ENCODE data around the gene C4B. TPM values are rescaled to one million over a fixed set of nuclear protein-coding genes. Genes with fewer than 3 reads are reported as not detected.
"Not testable (repeated sequence)": the region's sequence is repeated elsewhere in the genome, so short reads cannot be mapped to it uniquely, and the experiment has no call there.

The C4B gene
- total RNA-seq, 2 experiments from 2014 or later, result 2.7 to 3.3 TPM

GRCh38 chr6:32050562-32050961 lies 36.0 kb downstream of the C4B start:
- Mint-ChIP-seq H3K27me3 (ENCODE audit: low read depth) (no peaks in the 10 kb centered on the region), H3K9me3 (no peaks in the 10 kb centered on the region), H3K4me1 (ENCODE audit: low read depth) (peaks cover 3% of the 10 kb centered on the region), H3K27ac (no peak overlapping the region), H3K36me3 (ENCODE audit: low read depth) (no peaks in the 10 kb centered on the region), H3K4me3 (no peak overlapping the region)
- CTCF ChIA-PET, result no interaction called here
- intact Hi-C loops (cut with micrococcal nuclease), result no loop called here
- DNase-seq, result no peak

GRCh38 chr6:32052626-32053025 lies 38.0 kb downstream of the C4B start:
- intact Hi-C loops (cut with micrococcal nuclease); CTCF ChIA-PET: not testable (repeated sequence)

GRCh38 chr6:32053314-32053713 lies 38.7 kb downstream of the C4B start:
- intact Hi-C loops (cut with micrococcal nuclease); H3K4me1 Mint-ChIP-seq (ENCODE audit: low read depth); H3K9me3 Mint-ChIP-seq; H3K4me3 Mint-ChIP-seq; CTCF ChIA-PET; H3K27ac Mint-ChIP-seq; H3K36me3 Mint-ChIP-seq (ENCODE audit: low read depth); DNase-seq; H3K27me3 Mint-ChIP-seq (ENCODE audit: low read depth): not testable (repeated sequence)

More at GRCh38 chr6:32052626-32053025, 38.0 kb downstream of the C4B start:
- not testable (repeated sequence) for H3K4me1 Mint-ChIP-seq (ENCODE audit: low read depth); H3K27ac Mint-ChIP-seq; H3K36me3 Mint-ChIP-seq (ENCODE audit: low read depth); DNase-seq; H3K9me3 Mint-ChIP-seq; H3K27me3 Mint-ChIP-seq (ENCODE audit: low read depth); H3K4me3 Mint-ChIP-seq

GRCh38 chr6:32055756-32056155 lies 41.2 kb downstream of the C4B start:
- DNase-seq; H3K27me3 Mint-ChIP-seq (ENCODE audit: low read depth); H3K4me3 Mint-ChIP-seq; H3K9me3 Mint-ChIP-seq; intact Hi-C loops (cut with micrococcal nuclease); CTCF ChIA-PET; H3K36me3 Mint-ChIP-seq (ENCODE audit: low read depth); H3K27ac Mint-ChIP-seq; H3K4me1 Mint-ChIP-seq (ENCODE audit: low read depth): not testable (repeated sequence)

- DNase-seq, result no peak
- no peaks in the 10 kb centered on the region for H3K9me3 Mint-ChIP-seq
- no peaks in the 10 kb centered on the region for H3K4me1 Mint-ChIP-seq (ENCODE audit: low read depth)
- CTCF ChIA-PET, result no interaction called here
- no peaks in the 10 kb centered on the region for H3K27me3 Mint-ChIP-seq (ENCODE audit: low read depth)
- intact Hi-C loops (cut with micrococcal nuclease), result no loop called here
- no peak overlapping the region for H3K4me3 Mint-ChIP-seq
- H3K36me3 Mint-ChIP-seq (ENCODE audit: low read depth), result no peaks in the 10 kb centered on the region
- no peak overlapping the region for H3K27ac Mint-ChIP-seq
These were observed 41.7 kb downstream of the C4B start for GRCh38 chr6:32056254-32056653.

- H3K27ac Mint-ChIP-seq, result no peak overlapping the region
- intact Hi-C loops (cut with micrococcal nuclease), result no loop called here
- H3K4me3 Mint-ChIP-seq, result no peak overlapping the region
- CTCF ChIA-PET, result no interaction called here
- no peaks in the 10 kb centered on the region for H3K27me3 Mint-ChIP-seq (ENCODE audit: low read depth)
- no peaks in the 10 kb centered on the region for H3K4me1 Mint-ChIP-seq (ENCODE audit: low read depth)
- H3K36me3 Mint-ChIP-seq (ENCODE audit: low read depth), result no peaks in the 10 kb centered on the region
- no peaks in the 10 kb centered on the region for H3K9me3 Mint-ChIP-seq
- no peak for DNase-seq
These were observed 43.4 kb downstream of the C4B start for GRCh38 chr6:32057966-32058365.

- DNase-seq, result no peak
- no peaks in the 10 kb centered on the region for H3K4me1 Mint-ChIP-seq (ENCODE audit: low read depth)
- no peaks in the 10 kb centered on the region for H3K36me3 Mint-ChIP-seq (ENCODE audit: low read depth)
- CTCF ChIA-PET, result no interaction called here
- intact Hi-C loops (cut with micrococcal nuclease), result no loop called here
- H3K4me3 Mint-ChIP-seq, result no peak overlapping the region
- no peak overlapping the region for H3K27ac Mint-ChIP-seq
- H3K27me3 Mint-ChIP-seq (ENCODE audit: low read depth), result no peaks in the 10 kb centered on the region
- no peaks in the 10 kb centered on the region for H3K9me3 Mint-ChIP-seq
These were observed 43.9 kb downstream of the C4B start for GRCh38 chr6:32058511-32058963.

GRCh38 chr6:32060966-32061655 lies 46.5 kb downstream of the C4B start:
- Mint-ChIP-seq H3K27ac (no peak overlapping the region), H3K36me3 (ENCODE audit: low read depth) (no peaks in the 10 kb centered on the region), H3K4me3 (no peak overlapping the region), H3K4me1 (ENCODE audit: low read depth) (no peaks in the 10 kb centered on the region), H3K27me3 (ENCODE audit: low read depth) (no peaks in the 10 kb centered on the region), H3K9me3 (no peaks in the 10 kb centered on the region)
- CTCF ChIA-PET, result no interaction called here
- intact Hi-C loops (cut with micrococcal nuclease), result no loop called here
- no peak for DNase-seq

GRCh38 chr6:32064706-32065105 lies 50.1 kb downstream of the C4B start:
- no peak for DNase-seq
- Mint-ChIP-seq H3K9me3 (no peaks in the 10 kb centered on the region), H3K36me3 (ENCODE audit: low read depth) (no peaks in the 10 kb centered on the region), H3K4me1 (ENCODE audit: low read depth) (no peaks in the 10 kb centered on the region), H3K27ac (no peak overlapping the region), H3K4me3 (no peak overlapping the region), H3K27me3 (ENCODE audit: low read depth) (no peaks in the 10 kb centered on the region)
- intact Hi-C loops (cut with micrococcal nuclease), result no loop called here
- CTCF ChIA-PET, result no interaction called here

- not testable (repeated sequence) for H3K4me1 Mint-ChIP-seq (ENCODE audit: low read depth); H3K9me3 Mint-ChIP-seq
These were observed 52.9 kb downstream of the C4B start for GRCh38 chr6:32067521-32067920.

GRCh38 chr6:32068315-32068714 lies 53.7 kb downstream of the C4B start:
- H3K9me3 Mint-ChIP-seq; H3K36me3 Mint-ChIP-seq (ENCODE audit: low read depth); H3K27ac Mint-ChIP-seq; H3K27me3 Mint-ChIP-seq (ENCODE audit: low read depth); DNase-seq; CTCF ChIA-PET; intact Hi-C loops (cut with micrococcal nuclease); H3K4me1 Mint-ChIP-seq (ENCODE audit: low read depth); H3K4me3 Mint-ChIP-seq: not testable (repeated sequence)

More at GRCh38 chr6:32067521-32067920, 52.9 kb downstream of the C4B start:
- DNase-seq; CTCF ChIA-PET; H3K27ac Mint-ChIP-seq; H3K4me3 Mint-ChIP-seq; intact Hi-C loops (cut with micrococcal nuclease); H3K36me3 Mint-ChIP-seq (ENCODE audit: low read depth); H3K27me3 Mint-ChIP-seq (ENCODE audit: low read depth): not testable (repeated sequence)

- intact Hi-C loops (cut with micrococcal nuclease), result no loop called here
- Mint-ChIP-seq H3K4me3 (no peak overlapping the region), H3K36me3 (ENCODE audit: low read depth) (no peaks in the 10 kb centered on the region), H3K27me3 (ENCODE audit: low read depth) (no peaks in the 10 kb centered on the region), H3K4me1 (ENCODE audit: low read depth) (no peaks in the 10 kb centered on the region), H3K9me3 (no peaks in the 10 kb centered on the region), H3K27ac (no peak overlapping the region)
- no peak for DNase-seq
- CTCF ChIA-PET, result no interaction called here
These were observed 54.3 kb downstream of the C4B start for GRCh38 chr6:32068867-32069266.

- H3K36me3 Mint-ChIP-seq (ENCODE audit: low read depth), result no peaks in the 10 kb centered on the region
- H3K4me1 Mint-ChIP-seq (ENCODE audit: low read depth), result no peaks in the 10 kb centered on the region
- no peaks in the 10 kb centered on the region for H3K27me3 Mint-ChIP-seq (ENCODE audit: low read depth)
- no peaks in the 10 kb centered on the region for H3K9me3 Mint-ChIP-seq
- intact Hi-C loops (cut with micrococcal nuclease), result no loop called here
- H3K4me3 Mint-ChIP-seq, result no peak overlapping the region
- no peak overlapping the region for H3K27ac Mint-ChIP-seq
- DNase-seq, result no peak
- CTCF ChIA-PET, result no interaction called here
These were observed 54.9 kb downstream of the C4B start for GRCh38 chr6:32069460-32069859.

Measured in activated naive CD4-positive, alpha-beta T cell treated with anti-CD3 and anti-CD28 coated beads for 36 hours (primary cell).